ENCODE results near the gene TYW1. TPM values are rescaled to one million over a fixed set of nuclear protein-coding genes. Genes with fewer than 3 reads are reported as not detected.

The TYW1 gene, protein sequence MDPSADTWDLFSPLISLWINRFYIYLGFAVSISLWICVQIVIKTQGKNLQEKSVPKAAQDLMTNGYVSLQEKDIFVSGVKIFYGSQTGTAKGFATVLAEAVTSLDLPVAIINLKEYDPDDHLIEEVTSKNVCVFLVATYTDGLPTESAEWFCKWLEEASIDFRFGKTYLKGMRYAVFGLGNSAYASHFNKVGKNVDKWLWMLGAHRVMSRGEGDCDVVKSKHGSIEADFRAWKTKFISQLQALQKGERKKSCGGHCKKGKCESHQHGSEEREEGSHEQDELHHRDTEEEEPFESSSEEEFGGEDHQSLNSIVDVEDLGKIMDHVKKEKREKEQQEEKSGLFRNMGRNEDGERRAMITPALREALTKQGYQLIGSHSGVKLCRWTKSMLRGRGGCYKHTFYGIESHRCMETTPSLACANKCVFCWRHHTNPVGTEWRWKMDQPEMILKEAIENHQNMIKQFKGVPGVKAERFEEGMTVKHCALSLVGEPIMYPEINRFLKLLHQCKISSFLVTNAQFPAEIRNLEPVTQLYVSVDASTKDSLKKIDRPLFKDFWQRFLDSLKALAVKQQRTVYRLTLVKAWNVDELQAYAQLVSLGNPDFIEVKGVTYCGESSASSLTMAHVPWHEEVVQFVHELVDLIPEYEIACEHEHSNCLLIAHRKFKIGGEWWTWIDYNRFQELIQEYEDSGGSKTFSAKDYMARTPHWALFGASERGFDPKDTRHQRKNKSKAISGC
- total RNA-seq: 26.0 and 36.1 TPM in 2 replicates

GRCh38 chr7:66996444-66997191 lies at the start of gene TYW1:
Gene TYW1 (plus strand): TSS chr7:66996833. CDS start chr7:66996979, 146 bp downstream.

DNA sequence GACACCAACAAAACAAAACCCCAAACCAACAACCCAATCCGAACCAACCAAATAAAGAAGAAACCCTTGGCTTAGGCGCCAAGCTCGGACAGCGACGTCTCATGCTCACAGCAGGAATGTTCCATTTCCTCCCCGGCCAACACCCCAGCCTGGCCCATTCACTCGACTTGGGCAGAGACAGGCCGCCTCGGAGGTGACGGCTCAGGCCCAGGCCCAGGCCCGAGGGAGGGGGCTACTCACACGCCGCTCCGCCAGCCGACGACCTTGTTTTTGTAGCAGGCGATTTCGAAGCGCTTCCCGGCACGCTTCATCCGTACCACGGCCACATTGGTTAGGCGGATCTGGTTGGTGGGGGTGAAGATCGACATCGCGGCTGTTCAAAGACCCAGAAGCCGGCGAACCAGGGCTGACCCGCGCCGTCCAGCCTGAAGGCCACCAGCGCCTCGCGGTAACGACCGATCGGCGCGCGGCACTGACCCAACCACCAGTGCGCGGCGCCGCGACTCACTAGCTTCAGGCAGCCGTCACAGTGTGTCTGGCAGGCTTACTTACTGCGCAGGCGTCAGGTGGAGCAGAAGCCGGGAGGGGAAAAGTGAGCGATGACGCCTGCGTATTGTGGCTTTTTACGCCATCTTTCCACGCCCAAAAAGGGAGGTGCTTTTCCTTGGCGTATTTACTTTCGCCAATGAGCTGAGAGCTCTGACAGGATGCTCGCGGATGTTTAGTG lies 1.4 kb upstream of the TYW1 start, which contains the start of gene SBDS:
TSS of gene SBDS (minus strand) at position 537 of the 727 bp plus-strand sequence. CDS start at position 368, 169 bp downstream.

Other genes starting within 250 kb of the TYW1 start
- gene TMEM248, start 75.6 kb upstream of the TYW1 start, total RNA-seq: 52.6 and 90.3 TPM in 2 replicates
- gene SBDS, start 1.2 kb upstream of the TYW1 start, total RNA-seq: 132 and 167 TPM in 2 replicates